NCI-H2107 (cell line): ENCODE data around the gene LSMEM2.
A peak's percentile ranks its signal among the peaks of the same experiment; 100 is the strongest.
"Not testable (repeated sequence)": the region's sequence is repeated elsewhere in the genome, so short reads cannot be mapped to it uniquely, and the experiment has no call there.

ENCODE experiments used
- DNase-seq: peaks from one replicate; lab custom pipeline; 2025; lab: John Stamatoyannopoulos, UW

LSMEM2 gene

GRCh38 chr3:50278123-50278879, 586 bp upstream of the LSMEM2 start:
- no peak for DNase-seq

GRCh38 chr3:50279255-50280016, 549 bp downstream of the LSMEM2 start:
- DNase-seq, result no peak

GRCh38 chr3:50284121-50284520, 5.2 kb downstream of the LSMEM2 start:
- not testable (repeated sequence) for DNase-seq

GRCh38 chr3:50286322-50287227, 7.7 kb downstream of the LSMEM2 start:
- no peak for DNase-seq

- DNase-seq, result no peak
These were observed 8.4 kb downstream of the LSMEM2 start for GRCh38 chr3:50287262-50287661.

- DNase-seq, result no peak
These were observed 9.6 kb downstream of the LSMEM2 start for GRCh38 chr3:50288387-50289007.

- DNase-seq, result no peak
These were observed 10.2 kb downstream of the LSMEM2 start for GRCh38 chr3:50289130-50289529.

- DNase-seq, result no peak
These were observed 11.3 kb downstream of the LSMEM2 start for GRCh38 chr3:50290161-50290641.

GRCh38 chr3:50292159-50293078, 13.5 kb downstream of the LSMEM2 start, which contains the start of gene IFRD2:
TSS of gene IFRD2 (minus strand) at chr3:50292429. CDS start at chr3:50292274, 155 bp downstream.
- DNase-seq, result peak; percentile 85

- DNase-seq, result no peak
These were observed 14.4 kb downstream of the LSMEM2 start for GRCh38 chr3:50293079-50293801.

GRCh38 chr3:50294089-50294488, 15.2 kb downstream of the LSMEM2 start:
- DNase-seq, result no peak

GRCh38 chr3:50294492-50295403, 15.9 kb downstream of the LSMEM2 start:
- DNase-seq, result no peak

GRCh38 chr3:50295553-50296431, 16.9 kb downstream of the LSMEM2 start:
- no peak for DNase-seq

GRCh38 chr3:50296721-50297383, 18.0 kb downstream of the LSMEM2 start:
- no peak for DNase-seq

- no peak for DNase-seq
These were observed 18.5 kb downstream of the LSMEM2 start for GRCh38 chr3:50297384-50297775.

- DNase-seq, result no peak
These were observed 19.2 kb downstream of the LSMEM2 start for GRCh38 chr3:50297896-50298725.
